ENCODE results near the gene RRP12.
A peak's percentile ranks its signal among the peaks of the same experiment; 100 is the strongest.
"Not testable (repeated sequence)": the region's sequence is repeated elsewhere in the genome, so short reads cannot be mapped to it uniquely, and the experiment has no call there.

Gene RRP12, protein sequence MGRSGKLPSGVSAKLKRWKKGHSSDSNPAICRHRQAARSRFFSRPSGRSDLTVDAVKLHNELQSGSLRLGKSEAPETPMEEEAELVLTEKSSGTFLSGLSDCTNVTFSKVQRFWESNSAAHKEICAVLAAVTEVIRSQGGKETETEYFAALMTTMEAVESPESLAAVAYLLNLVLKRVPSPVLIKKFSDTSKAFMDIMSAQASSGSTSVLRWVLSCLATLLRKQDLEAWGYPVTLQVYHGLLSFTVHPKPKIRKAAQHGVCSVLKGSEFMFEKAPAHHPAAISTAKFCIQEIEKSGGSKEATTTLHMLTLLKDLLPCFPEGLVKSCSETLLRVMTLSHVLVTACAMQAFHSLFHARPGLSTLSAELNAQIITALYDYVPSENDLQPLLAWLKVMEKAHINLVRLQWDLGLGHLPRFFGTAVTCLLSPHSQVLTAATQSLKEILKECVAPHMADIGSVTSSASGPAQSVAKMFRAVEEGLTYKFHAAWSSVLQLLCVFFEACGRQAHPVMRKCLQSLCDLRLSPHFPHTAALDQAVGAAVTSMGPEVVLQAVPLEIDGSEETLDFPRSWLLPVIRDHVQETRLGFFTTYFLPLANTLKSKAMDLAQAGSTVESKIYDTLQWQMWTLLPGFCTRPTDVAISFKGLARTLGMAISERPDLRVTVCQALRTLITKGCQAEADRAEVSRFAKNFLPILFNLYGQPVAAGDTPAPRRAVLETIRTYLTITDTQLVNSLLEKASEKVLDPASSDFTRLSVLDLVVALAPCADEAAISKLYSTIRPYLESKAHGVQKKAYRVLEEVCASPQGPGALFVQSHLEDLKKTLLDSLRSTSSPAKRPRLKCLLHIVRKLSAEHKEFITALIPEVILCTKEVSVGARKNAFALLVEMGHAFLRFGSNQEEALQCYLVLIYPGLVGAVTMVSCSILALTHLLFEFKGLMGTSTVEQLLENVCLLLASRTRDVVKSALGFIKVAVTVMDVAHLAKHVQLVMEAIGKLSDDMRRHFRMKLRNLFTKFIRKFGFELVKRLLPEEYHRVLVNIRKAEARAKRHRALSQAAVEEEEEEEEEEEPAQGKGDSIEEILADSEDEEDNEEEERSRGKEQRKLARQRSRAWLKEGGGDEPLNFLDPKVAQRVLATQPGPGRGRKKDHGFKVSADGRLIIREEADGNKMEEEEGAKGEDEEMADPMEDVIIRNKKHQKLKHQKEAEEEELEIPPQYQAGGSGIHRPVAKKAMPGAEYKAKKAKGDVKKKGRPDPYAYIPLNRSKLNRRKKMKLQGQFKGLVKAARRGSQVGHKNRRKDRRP (N-terminal part only)

GRCh38 chr10:97400665-97401454, at the start of gene RRP12:
Gene RRP12, minus strand, starts transcription at chr10:97401340. Its CDS starts 109 bp downstream, at chr10:97401231.
- peak; percentile 86 for DNase-seq (ENCODE audit: low read depth)

DNA sequence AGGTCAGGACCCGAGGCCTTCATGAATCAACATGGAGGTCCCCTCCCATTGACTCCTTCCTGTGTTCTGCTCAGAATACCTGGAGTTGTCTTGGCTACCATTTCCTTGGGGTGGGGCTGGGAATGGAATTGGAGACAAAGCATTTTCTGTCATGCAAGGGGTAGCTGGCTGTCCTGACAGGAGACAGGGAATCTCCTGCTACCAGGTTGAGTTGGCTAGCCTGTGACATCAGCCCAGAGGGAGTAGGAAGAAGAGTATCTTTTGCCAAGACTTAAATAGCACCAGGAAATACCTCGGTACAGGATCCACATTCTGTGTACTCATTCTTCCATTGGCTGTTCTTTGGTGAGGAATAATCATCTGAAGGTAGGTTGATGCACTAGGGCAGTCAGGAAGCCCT, 49.7 kb upstream of the RRP12 start:
- H3K4me3 ChIP-seq (ENCODE audit: low read depth, low read length): no peak overlapping the region
- no peak for DNase-seq (ENCODE audit: low read depth)

More at GRCh38 chr10:97400665-97401454, at the start of gene RRP12:
- peak within 1 kb of the TSS; percentile 95 for H3K4me3 ChIP-seq (ENCODE audit: low read depth, low read length)

- peak; percentile 89 for DNase-seq (ENCODE audit: low read depth)
- peak within 1 kb of the TSS; percentile 95 for H3K4me3 ChIP-seq (ENCODE audit: low read depth, low read length)
Measured at GRCh38 chr10:97445722-97446639, 44.8 kb upstream of the RRP12 start, which contains the start of the genes EXOSC1 and ZDHHC16. Gene EXOSC1, minus strand, starts transcription at chr10:97446006. Its CDS starts 21 bp downstream, at chr10:97445985. Gene ZDHHC16, plus strand, starts transcription at chr10:97446175. Its CDS starts 5,501 bp downstream, at chr10:97451676.

DNA sequence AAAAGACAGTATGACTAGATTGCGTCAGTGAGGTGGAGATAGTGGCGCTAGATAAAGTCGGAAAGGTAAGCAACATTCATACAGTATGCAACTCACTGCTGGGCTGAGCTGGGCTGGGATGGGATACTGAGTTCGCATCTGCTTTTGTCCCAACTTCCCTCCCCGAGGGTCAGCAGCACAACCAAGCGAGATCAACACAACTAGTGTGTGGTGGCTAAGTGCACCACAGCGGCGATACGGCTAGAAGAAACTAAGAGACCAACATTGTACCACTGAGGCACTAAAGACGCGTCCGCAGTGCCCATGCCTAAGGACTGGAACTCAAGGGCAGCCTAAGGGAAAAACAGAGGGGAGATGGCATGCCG, 44.2 kb upstream of the RRP12 start:
- H3K4me3 ChIP-seq (ENCODE audit: low read depth, low read length): peak overlapping the region; percentile 95
- no peak for DNase-seq (ENCODE audit: low read depth)

GRCh38 chr10:97444212-97444611, 43.1 kb upstream of the RRP12 start:
- DNase-seq (ENCODE audit: low read depth): no peak
- H3K4me3 ChIP-seq (ENCODE audit: low read depth, low read length): no peak overlapping the region

- H3K4me3 ChIP-seq (ENCODE audit: low read depth, low read length): no peak overlapping the region
- no peak for DNase-seq (ENCODE audit: low read depth)
Measured at GRCh38 chr10:97442277-97442676, 41.1 kb upstream of the RRP12 start.

DNA sequence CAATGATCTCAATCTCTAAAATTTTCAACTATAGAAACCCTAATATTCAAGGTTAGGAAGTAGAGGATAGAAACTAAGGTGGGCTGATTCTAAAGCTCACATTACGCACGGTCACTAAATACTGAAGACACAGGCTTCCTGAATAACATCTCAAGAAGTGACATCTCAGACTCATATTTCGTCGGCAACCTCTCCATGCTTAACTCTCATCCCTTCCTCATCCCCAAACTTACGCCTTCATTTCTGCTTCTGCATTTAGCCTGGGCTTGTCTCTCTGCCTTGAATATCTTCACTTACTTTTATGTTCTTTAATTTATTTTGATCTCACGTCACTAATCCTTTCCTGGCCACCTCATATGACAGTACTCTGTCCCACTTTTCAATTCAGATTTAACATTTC, 34.1 kb upstream of the RRP12 start:
- DNase-seq (ENCODE audit: low read depth): no peak
- no peak overlapping the region for H3K4me3 ChIP-seq (ENCODE audit: low read depth, low read length)

DNA sequence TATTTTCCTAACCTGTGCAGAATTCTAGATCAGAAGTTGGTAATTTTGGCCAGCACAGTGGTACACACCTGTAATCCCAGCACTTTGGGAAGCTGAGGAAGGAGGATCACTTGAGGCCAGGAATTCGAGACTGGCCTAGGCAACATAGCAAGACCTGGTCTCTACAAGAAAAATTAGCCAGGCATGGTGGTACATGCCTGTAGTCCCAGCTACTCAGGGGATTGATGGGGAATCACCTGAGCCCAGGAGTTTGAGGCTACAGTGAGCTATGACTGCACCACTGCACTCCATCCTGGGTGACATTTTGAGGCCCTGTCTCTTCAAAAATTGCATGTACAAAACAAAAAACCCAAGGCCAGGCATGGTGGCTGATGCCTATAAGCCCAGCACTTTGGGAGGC, 33.4 kb upstream of the RRP12 start:
- H3K4me3 ChIP-seq (ENCODE audit: low read depth, low read length): no peak overlapping the region
- DNase-seq (ENCODE audit: low read depth): no peak

GRCh38 chr10:97434055-97434454, 32.9 kb upstream of the RRP12 start:
- DNase-seq (ENCODE audit: low read depth): no peak
- no peak overlapping the region for H3K4me3 ChIP-seq (ENCODE audit: low read depth, low read length)

- DNase-seq (ENCODE audit: low read depth): no peak
- peak overlapping the region; percentile 96 for H3K4me3 ChIP-seq (ENCODE audit: low read depth, low read length)
Measured at GRCh38 chr10:97428572-97428981, 27.4 kb upstream of the RRP12 start.

DNA sequence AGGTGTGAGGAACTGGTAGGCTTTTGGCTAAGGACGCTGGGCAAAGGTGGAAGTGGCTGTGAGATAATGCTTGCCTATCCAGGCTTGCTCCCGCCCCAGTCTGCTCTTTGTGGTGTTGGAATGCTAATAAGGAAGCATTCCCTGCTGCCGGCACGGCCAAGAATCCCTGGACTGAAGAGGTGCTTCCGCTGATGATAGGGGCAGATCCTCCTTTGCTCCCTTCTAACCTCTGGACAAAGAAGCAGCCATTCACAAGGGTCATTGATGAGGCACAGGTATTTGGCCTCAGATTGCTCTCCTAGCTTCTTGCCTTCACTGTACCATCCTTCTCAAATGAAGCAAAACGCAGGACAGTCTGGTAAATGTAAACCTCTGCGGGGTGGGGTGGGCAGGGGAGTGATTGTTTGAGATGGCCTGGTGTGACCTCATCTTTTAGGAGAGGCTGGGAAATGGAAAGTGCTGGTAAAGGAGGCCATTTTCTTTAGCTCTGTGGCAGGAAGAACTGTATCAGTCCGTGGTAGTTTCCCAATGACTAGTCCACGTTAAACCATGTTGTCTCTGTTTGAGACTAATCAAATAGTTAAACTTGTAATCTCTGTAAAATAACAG, 26.5 kb upstream of the RRP12 start:
- peak overlapping the region; percentile 96 for H3K4me3 ChIP-seq (ENCODE audit: low read depth, low read length)
- DNase-seq (ENCODE audit: low read depth): no peak

DNA sequence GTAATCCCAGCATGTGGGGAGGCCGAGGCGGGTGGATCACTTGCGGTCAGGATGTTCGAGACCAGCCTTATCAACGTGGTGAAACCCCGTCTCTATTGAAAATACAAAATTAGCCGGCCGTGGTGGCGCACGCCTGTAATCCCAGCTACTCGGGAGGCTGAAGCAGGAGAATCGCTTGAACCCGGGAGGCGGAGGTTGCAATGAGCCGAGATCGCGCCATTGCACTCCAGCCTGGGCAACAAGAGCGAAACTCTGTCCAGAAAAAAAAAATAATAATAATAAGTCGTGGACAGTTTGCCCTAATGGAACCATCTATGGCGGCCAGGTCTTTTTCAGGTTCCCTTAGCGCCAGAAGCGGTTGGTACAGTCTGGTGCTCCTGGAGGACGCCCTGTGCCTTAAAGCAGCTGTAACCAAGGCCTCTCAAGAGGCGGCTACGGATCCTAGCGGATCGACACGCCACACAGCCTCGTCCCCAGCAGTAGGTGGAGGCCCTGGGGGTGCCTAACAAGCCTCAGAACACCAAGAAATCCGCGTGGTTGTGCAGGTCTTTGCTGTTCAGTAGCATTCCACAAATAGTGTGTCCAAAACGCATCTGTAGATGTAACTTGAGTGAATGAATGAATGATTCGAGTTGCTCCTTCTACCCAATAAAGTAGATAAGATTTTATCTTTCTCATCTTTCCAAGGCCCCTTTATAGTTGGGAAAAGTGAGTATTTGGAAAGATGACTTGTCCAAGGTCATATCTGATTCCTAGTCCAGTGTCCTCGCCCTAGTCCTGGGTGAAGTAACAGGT, 25.8 kb upstream of the RRP12 start:
- DNase-seq (ENCODE audit: low read depth): no peak
- H3K4me3 ChIP-seq (ENCODE audit: low read depth, low read length): peak overlapping the region; percentile 96

DNA sequence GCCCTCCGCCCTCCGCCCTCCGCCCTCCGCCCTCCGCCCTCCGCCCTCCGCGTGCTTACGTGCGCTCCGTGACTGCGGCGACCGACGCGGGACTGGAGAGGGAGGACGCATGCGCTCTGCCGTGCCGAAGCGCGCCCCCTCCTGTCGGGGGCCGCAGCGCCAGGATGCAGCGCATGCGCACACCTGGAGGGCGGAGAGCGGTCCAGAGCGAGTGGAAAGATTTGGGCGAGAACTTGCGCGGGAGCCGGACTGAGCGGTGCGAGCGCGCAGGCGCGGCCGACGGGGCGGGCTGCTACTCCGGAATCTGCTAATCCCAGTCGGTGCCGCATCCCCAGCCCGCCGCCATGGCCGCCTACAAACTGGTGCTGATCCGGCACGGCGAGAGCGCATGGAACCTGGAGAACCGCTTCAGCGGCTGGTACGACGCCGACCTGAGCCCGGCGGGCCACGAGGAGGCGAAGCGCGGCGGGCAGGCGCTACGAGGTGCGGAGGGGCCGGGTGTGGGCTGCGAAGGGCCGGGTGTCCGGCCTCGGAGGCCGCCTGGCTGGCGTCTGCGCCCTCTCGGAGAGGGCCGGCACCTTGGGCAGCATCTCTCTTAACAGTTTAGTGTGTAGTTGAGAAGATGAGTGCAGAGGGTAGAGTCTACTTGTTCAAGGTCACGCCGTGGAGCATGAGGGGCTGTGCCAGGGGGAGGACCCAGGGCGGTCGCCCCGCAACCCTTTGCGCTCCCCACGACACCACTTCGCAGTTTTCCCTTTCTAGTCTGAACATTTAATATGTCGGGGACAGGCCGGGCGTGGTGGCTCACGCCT, 25.0 kb upstream of the RRP12 start, which contains the start of gene PGAM1:
TSS of gene PGAM1 (plus strand) at position 228 of the 812 bp plus-strand sequence. CDS start at position 345, 117 bp downstream.
- DNase-seq (ENCODE audit: low read depth): peak; percentile 84
- H3K4me3 ChIP-seq (ENCODE audit: low read depth, low read length): peak within 1 kb of the TSS; percentile 96

DNA sequence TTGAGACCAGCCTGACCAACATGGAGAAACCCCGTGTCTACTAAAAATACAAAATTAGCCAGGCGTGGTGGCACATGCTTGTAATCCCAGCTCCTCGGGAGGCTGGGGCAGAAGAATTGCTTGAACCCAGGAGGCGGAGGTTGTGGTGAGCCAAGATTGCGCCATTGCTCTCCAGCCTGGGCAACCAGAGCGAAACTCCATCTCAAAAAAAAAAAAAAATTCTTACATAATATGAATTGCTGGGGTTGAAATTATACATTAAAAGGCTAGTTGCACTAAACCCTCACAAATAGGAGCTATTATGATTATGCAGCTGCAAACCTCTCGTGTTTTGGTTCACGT, 22.6 kb upstream of the RRP12 start:
- H3K4me3 ChIP-seq (ENCODE audit: low read depth, low read length); DNase-seq (ENCODE audit: low read depth): not testable (repeated sequence)

GRCh38 chr10:97416565-97416964, 15.4 kb upstream of the RRP12 start:
- H3K4me3 ChIP-seq (ENCODE audit: low read depth, low read length): no peak overlapping the region
- no peak for DNase-seq (ENCODE audit: low read depth)

DNA sequence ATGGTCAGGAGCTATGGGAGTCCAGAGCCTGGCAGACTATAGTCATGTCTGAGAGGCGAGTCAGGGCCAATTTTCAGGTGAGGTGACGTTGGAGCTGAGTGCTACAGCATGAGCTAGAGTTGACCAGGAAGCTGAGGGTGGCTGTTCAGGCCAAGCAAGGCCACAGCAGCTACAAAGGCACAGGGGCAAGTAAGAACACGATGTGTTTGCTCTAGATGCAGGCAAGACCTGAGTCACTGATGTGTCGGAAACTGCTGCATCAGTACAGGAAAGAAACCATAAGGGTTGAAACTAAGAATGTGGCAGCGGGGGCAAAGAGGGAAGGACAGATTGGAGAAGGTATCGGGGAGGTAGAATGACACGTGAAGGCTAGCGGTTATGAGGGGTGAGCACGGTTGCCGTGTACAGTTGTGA, 11.8 kb upstream of the RRP12 start:
- H3K4me3 ChIP-seq (ENCODE audit: low read depth, low read length): no peak overlapping the region
- no peak for DNase-seq (ENCODE audit: low read depth)

All from skeletal muscle cell (primary cell).